Stimulated activated CD4-positive, alpha-beta T cell treated with anti-CD3 and anti-CD28 coated beads, Interleukin-12 subunit alpha, Interleukin-12 subunit beta, amount 100 ng/mL, for 24 hours (primary cell): Measurements from ENCODE around the gene MEF2A.

Experiments used
- DNase-seq, 2 experiments: peaks; one replicate each; pipeline ENCODE4 v3.0.0-alpha.2; 2020; ENCODE audit warnings: low read depth in 2 of 2

The MEF2A gene

GRCh38 chr15:99564221-99565048 lies 1.3 kb upstream of the MEF2A start:
- DNase-seq = no peak

GRCh38 chr15:99565049-99565298 lies 810 bp upstream of the MEF2A start:
- no peak for DNase-seq

- DNase-seq = peak in 1 of 2 experiments; percentile 10
These were observed 543 bp downstream of the MEF2A start for GRCh38 chr15:99566157-99566897.

- DNase-seq = no peak
These were observed 3.0 kb downstream of the MEF2A start for GRCh38 chr15:99568625-99569352.

GRCh38 chr15:99571299-99571698 lies 5.5 kb downstream of the MEF2A start:
- DNase-seq = no peak

GRCh38 chr15:99574048-99574447 lies 8.3 kb downstream of the MEF2A start:
- DNase-seq = no peak

- no peak for DNase-seq
These were observed 8.7 kb downstream of the MEF2A start for GRCh38 chr15:99574502-99574901.

GRCh38 chr15:99578809-99579208 lies 13.0 kb downstream of the MEF2A start:
- DNase-seq = no peak

GRCh38 chr15:99580076-99580475 lies 14.3 kb downstream of the MEF2A start:
- no peak for DNase-seq

- no peak for DNase-seq
These were observed 16.8 kb downstream of the MEF2A start for GRCh38 chr15:99582508-99582960.

GRCh38 chr15:99584081-99584600 lies 18.4 kb downstream of the MEF2A start:
- DNase-seq = no peak

GRCh38 chr15:99586121-99586520 lies 20.3 kb downstream of the MEF2A start:
- no peak for DNase-seq

GRCh38 chr15:99589801-99590200 lies 24.0 kb downstream of the MEF2A start:
- DNase-seq = no peak

GRCh38 chr15:99590913-99591646 lies 25.3 kb downstream of the MEF2A start:
- no peak for DNase-seq

GRCh38 chr15:99592145-99592791 lies 26.5 kb downstream of the MEF2A start:
- no peak for DNase-seq

GRCh38 chr15:99593070-99593469 lies 27.3 kb downstream of the MEF2A start:
- no peak for DNase-seq

- DNase-seq = no peak
These were observed 29.1 kb downstream of the MEF2A start for GRCh38 chr15:99594916-99595315.

GRCh38 chr15:99598296-99598695 lies 32.5 kb downstream of the MEF2A start:
- no peak for DNase-seq

- no peak for DNase-seq
These were observed 38.0 kb downstream of the MEF2A start for GRCh38 chr15:99603828-99604227.

GRCh38 chr15:99604865-99605264 lies 39.1 kb downstream of the MEF2A start:
- DNase-seq = no peak

GRCh38 chr15:99605490-99605931 lies 39.7 kb downstream of the MEF2A start:
- no peak for DNase-seq
